HG02885 (cell line): ENCODE measurements around the gene MTHFD1L.
"Not testable (repeated sequence)": the region's sequence is repeated elsewhere in the genome, so short reads cannot be mapped to it uniquely, and the experiment has no call there.

ENCODE experiments used
- ATAC-seq: cut with Tn5 transposase; IDR thresholded peaks from one replicate; pipeline ENCODE4 v1.9.1; 2021; ENCODE audit warnings: mild to moderate bottlenecking; ENCODE audit not compliant: unreplicated experiment, poor library complexity

MTHFD1L gene

GRCh38 chr6:150865406-150866146 is at the start of gene MTHFD1L:
MTHFD1L (plus strand) TSS chr6:150865702; CDS start chr6:150865823, 121 bp downstream.
- ATAC-seq, result peak; percentile 84

DNA sequence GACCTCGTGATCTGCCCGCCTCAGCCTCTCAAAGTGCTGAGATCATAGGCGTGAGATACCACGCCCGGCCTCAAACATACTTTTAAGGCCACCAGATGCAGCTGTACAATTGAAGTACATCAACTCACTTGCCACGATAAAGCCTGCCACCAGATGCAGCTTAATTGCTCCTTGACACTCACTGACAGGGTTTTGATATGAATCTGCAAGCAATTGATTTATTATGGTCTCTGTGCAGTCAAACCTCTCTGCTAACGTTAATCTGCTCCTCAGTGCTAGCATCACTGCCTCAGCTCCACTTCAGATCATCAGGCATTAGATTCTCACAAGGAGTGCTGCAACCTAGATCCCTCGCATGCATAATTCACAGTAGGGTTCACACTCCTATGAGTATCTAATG is 48.9 kb upstream of the MTHFD1L start:
- not testable (repeated sequence) for ATAC-seq

GRCh38 chr6:150822932-150823331 is 42.6 kb upstream of the MTHFD1L start:
- ATAC-seq, result no peak

- no peak for ATAC-seq
These were observed 38.7 kb upstream of the MTHFD1L start for GRCh38 chr6:150826788-150827187.

DNA sequence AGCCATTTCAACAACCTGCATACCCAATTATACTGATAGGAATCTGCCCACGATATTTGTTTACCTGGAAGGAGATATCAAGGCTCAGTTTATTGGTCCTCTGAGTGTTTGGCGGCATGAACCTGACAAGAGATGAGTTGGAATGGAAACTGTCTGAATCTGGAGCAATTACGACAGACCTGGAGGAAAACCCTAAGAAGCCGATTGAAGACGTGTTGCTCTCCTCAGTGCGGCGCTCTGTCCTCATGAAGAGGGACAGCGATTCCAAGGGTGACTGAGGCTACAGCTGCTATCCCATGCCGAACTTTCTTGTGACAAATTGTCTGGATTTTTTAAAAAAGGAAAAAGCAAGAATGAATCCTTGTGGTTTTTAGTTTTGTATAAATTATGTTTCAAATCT is 37.4 kb upstream of the MTHFD1L start:
- ATAC-seq, result not testable (repeated sequence)

DNA sequence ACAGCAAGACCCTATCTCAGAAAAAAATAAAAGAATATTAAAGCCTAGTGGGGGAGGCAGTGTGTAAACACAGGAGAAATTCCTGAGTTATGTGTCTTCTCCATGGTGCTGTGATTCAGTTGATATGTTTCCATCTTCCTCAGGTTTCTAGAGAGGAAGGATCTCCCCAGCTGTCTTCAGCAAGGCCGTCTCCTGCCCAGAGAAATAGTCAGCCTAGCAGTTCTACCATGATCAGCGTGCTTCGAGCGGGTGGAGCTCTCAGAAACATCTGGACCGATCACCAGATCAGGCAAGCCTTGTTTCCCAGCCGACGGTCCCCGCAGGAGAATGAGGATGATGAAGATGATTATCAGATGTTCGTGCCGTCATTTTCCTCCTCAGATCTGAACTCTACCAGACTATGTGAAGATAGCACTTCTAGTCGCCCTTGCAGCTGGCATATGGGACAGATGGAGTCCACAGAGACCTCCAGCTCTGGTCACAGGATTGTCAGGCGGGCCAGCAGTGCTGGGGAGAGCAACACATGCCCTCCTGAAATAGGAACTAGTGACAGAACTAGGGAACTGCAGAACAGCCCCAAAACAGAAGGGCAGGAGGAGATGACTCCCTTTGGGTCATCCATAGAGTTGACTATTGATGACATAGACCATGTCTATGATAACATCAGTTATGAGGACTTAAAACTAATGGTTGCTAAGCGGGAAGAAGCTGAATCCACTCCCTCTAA is 34.9 kb upstream of the MTHFD1L start:
- no peak for ATAC-seq

- no peak for ATAC-seq
These were observed 33.9 kb upstream of the MTHFD1L start for GRCh38 chr6:150831577-150831976.

DNA sequence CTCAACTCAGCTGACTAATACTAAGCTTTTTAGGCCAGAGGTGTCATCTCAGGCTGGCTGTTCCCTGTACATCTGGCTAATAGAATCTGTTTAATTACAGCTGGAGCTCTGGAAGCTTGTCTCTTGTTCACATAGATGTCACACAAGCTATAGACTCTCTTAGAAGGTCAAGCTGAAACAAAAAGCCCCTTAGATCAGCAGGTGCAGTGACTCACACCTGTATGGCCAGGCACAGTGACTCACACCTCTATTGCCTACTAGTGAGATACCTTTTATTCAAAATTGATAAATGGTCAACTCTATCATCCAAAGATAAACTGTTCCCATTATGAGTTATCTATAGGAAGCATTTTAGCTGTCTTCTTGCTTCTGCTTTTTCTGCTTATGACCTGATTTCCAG is 29.9 kb upstream of the MTHFD1L start:
- no peak for ATAC-seq

DNA sequence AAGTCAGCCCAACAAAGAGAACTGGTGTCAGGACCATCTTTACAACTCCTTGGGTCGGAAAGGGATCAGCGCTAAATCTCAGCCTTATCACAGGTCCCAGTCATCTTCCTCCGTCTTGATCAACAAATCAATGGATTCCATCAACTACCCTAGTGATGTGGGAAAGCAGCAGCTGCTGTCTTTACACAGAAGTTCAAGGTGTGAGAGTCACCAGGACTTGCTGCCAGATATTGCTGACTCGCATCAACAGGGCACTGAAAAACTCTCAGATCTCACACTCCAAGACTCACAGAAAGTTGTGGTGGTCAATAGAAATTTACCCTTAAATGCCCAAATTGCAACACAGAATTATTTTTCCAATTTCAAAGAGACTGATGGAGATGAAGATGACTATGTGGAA is 25.3 kb upstream of the MTHFD1L start:
- ATAC-seq, result no peak

- ATAC-seq, result no peak
These were observed 24.3 kb upstream of the MTHFD1L start for GRCh38 chr6:150841189-150841588.

GRCh38 chr6:150841697-150842096 is 23.8 kb upstream of the MTHFD1L start:
- no peak for ATAC-seq

GRCh38 chr6:150844371-150844770 is 21.1 kb upstream of the MTHFD1L start:
- no peak for ATAC-seq

DNA sequence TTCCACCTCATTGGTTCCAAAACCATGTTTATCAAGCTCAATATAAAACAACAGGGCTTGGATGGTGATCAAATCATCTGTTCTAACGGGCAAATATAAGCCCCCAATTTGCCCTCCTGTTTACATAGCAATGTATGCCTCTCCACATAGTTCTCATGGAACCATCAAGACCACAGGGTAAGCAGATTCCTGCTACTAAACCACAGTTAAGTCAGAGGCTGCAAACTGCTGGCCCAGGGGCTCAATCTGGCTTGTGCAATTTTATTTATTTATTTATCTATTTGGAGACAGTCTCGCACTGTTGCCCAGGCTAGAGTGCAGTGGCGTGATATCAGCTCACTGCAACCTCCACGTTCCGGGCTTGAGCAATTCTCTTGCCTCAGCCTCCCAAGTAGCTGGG is 18.9 kb upstream of the MTHFD1L start:
- ATAC-seq, result no peak

- no peak for ATAC-seq
These were observed 17.1 kb upstream of the MTHFD1L start for GRCh38 chr6:150848400-150848799.

GRCh38 chr6:150854392-150854791 is 11.1 kb upstream of the MTHFD1L start:
- not testable (repeated sequence) for ATAC-seq

GRCh38 chr6:150855171-150855570 is 10.3 kb upstream of the MTHFD1L start:
- ATAC-seq, result not testable (repeated sequence)

GRCh38 chr6:150857062-150857944 is 8.2 kb upstream of the MTHFD1L start:
- no peak for ATAC-seq

- no peak for ATAC-seq
These were observed 7.6 kb upstream of the MTHFD1L start for GRCh38 chr6:150857945-150858308.

DNA sequence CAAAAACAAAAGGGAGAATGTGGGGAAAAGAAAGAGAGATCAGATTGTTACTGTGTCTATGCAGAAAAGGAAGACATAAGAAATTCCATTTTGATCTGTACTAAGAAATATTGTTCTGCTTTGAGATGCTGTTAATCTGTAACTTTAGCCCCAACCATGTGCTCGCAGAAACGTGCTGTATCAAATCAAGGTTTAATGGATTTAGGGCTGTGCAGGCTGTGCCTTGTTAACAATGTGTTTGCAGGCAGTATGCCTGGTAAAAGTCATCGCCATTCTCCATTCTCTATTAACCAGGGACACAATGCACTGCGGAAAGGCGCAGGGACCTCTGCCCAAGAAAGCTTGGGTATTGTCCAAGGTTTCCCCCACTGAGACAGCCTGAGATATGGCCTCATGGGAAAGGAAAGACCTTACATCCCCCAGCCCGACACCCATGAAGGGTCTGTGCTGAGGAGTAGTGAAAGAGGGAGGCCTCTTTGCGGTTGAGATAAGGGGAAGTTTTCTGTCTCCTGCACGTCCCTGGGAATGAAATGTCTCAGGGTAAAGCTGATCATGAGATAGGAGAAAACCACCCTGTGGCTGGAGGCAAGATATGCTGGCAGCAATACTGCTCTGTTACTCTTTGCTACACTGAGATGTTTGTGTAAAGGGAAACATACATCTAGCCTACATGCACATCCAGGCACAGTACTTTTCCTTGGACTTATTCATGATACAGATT is 3.9 kb upstream of the MTHFD1L start:
- ATAC-seq, result not testable (repeated sequence)

- no peak for ATAC-seq
These were observed 2.1 kb upstream of the MTHFD1L start for GRCh38 chr6:150863213-150863928.
